DOHH2 (cell line): Measurements from ENCODE around the gene SETDB1.

Experiments used
- H3F3A ChIP-seq: fragments of 200-600 bp; sonication (generic), shearing (Covaris generic); 2 replicates; pipeline ENCODE4 v1.6.0; 2016; ENCODE audit warnings: antibody characterized with exemption, mild to moderate bottlenecking; ENCODE audit not compliant: control insufficient read depth, insufficient read depth
- H3K27ac ChIP-seq: fragments of 200-600 bp; sonication (generic); 2 replicates; pipeline ENCODE4 v1.5.1; 2014; ENCODE audit warnings: low read depth, mild to moderate bottlenecking, low read length, moderate library complexity
- H3K27me3 ChIP-seq: fragments of 200-600 bp; sonication (generic); 2 replicates; pipeline ENCODE4 v1.6.1; 2014; ENCODE audit warnings: mild to moderate bottlenecking, low read length, mixed read lengths; ENCODE audit not compliant: control insufficient read depth
- H3K36me3 ChIP-seq: fragments of 200-600 bp; sonication (generic); 2 replicates; pipeline ENCODE4 v1.6.1; 2014; ENCODE audit warnings: mild to moderate bottlenecking, low read length, moderate library complexity, mixed read lengths; ENCODE audit not compliant: control insufficient read depth
- H3K4me1 ChIP-seq: fragments of 200-600 bp; sonication (generic); 2 replicates; pipeline ENCODE4 v1.6.1; 2014; ENCODE audit warnings: mild to moderate bottlenecking, low read length, mixed read lengths; ENCODE audit not compliant: control insufficient read depth
- H3K4me2 ChIP-seq: fragments of 200-600 bp; sonication (generic); 2 replicates; pipeline ENCODE4 v1.6.0; 2014; ENCODE audit warnings: mild to moderate bottlenecking, low read length, moderate library complexity
- H3K4me3 ChIP-seq: fragments of 200-600 bp; sonication (generic); 2 replicates; pipeline ENCODE4 v1.5.1; 2014; ENCODE audit warnings: mild to moderate bottlenecking, low read length, mixed read lengths
- H3K79me2 ChIP-seq: fragments of 200-600 bp; sonication (generic); 2 replicates; pipeline ENCODE4 v1.6.1; 2014; ENCODE audit warnings: mild to moderate bottlenecking, low read length, mixed read lengths; ENCODE audit not compliant: control insufficient read depth
- H3K9me2 ChIP-seq: fragments of 200-600 bp; sonication (generic); replicated peaks from 2 replicates; pipeline ENCODE4 v1.6.1; 2014; ENCODE audit warnings: mild to moderate bottlenecking, low read length, mixed read lengths; ENCODE audit not compliant: control insufficient read depth
- H3K9me3 ChIP-seq: fragments of 200-600 bp; sonication (generic); 2 replicates; pipeline ENCODE4 v1.6.1; 2014; ENCODE audit warnings: antibody characterized with exemption, low read length, mixed read lengths; ENCODE audit not compliant: control insufficient read depth, insufficient read depth
- H4K20me1 ChIP-seq: fragments of 200-600 bp; sonication (generic); 2 replicates; pipeline ENCODE4 v1.6.0; 2014; ENCODE audit warnings: low read depth, mild to moderate bottlenecking, antibody characterized with exemption, low read length, moderate library complexity; ENCODE audit not compliant: control insufficient read depth, insufficient read depth
- CTCF ChIP-seq: fragments of 200-600 bp; sonication (generic); IDR thresholded peaks from one replicate; pipeline ENCODE4 v1.5.1; 2014; ENCODE audit warnings: antibody characterized with exemption, mild to moderate bottlenecking, low read depth, low read length; ENCODE audit not compliant: poor library complexity, severe bottlenecking
- EZH2phosphoT487 ChIP-seq: fragments of 200-600 bp; sonication (generic); IDR thresholded peaks from 2 replicates; pipeline ENCODE4 v1.6.1; 2017; ENCODE audit warnings: borderline replicate concordance, mild to moderate bottlenecking, antibody characterized with exemption, low read length, moderate library complexity, mixed read lengths

The SETDB1 gene

DNA sequence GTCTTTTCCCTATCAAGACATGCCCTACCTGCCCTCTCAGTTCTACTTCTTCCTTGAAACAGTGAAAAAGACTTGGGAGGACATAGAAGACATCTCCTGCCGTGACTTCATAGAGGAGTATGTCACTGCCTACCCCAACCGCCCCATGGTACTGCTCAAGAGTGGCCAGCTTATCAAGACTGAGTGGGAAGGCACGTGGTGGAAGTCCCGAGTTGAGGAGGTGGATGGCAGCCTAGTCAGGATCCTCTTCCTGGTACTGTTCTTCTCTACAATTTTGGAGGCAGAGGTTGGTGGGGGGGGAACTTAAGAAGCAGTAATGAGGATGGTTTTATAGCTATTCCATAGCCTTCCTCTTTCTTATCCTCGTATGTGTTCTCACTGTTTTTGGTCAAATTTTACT, 18.7 kb downstream of the SETDB1 start:
- Histone ChIP-seq H4K20me1 (no peaks in the 10 kb centered on the region), H3K9me3 (no peaks in the 10 kb centered on the region), H3K4me3 (no peak overlapping the region), H3F3A (no peaks in the 10 kb centered on the region), H3K4me2 (no peak overlapping the region), H3K9me2 (no peaks in the 10 kb centered on the region), H3K27ac (no peak overlapping the region), H3K36me3 (peaks cover 84% of the 10 kb centered on the region), H3K27me3 (no peaks in the 10 kb centered on the region), H3K79me2 (no peaks in the 10 kb centered on the region), H3K4me1 (no peaks in the 10 kb centered on the region)
- no peak for TF ChIP-seq EZH2phosphoT487
- TF ChIP-seq CTCF: no peak

DNA sequence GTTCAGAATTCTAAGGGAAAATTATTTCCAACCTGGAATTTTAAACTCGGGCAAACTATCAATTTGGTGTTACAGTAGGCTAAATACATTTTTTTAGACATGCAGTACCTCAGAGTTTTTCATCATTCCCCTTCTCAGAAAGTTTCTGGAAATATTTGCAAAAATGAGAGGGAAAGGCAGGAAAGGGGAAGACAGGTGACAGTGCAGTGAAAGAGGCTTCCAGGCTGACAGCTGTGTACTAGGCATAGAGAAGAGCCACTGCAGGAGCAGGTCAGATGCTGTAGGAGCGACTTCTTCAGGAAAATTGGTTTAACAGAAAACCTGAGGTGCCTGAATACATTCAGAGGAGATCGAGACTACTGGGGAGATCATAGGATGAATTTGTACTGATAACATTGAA, 28.5 kb downstream of the SETDB1 start:
- no peak overlapping the region for H3K27ac ChIP-seq
- H3K4me3 ChIP-seq: no peak overlapping the region
- no peak overlapping the region for H3K4me2 ChIP-seq
- no peaks in the 10 kb centered on the region for H3K4me1 ChIP-seq
- H3K79me2 ChIP-seq: no peaks in the 10 kb centered on the region
- H3K9me2 ChIP-seq: no peaks in the 10 kb centered on the region
- peaks cover 73% of the 10 kb centered on the region for H3K36me3 ChIP-seq
- TF ChIP-seq EZH2phosphoT487: no peak
- no peak for TF ChIP-seq CTCF
- H3K27me3 ChIP-seq: no peaks in the 10 kb centered on the region
- H3F3A ChIP-seq: peaks cover 10% of the 10 kb centered on the region; the same call in 1 of the 2 replicates
- no peaks in the 10 kb centered on the region for H3K9me3 ChIP-seq
- no peaks in the 10 kb centered on the region for H4K20me1 ChIP-seq

GRCh38 chr1:150955280-150955679, 29.1 kb downstream of the SETDB1 start:
- Histone ChIP-seq H3K9me3 (no peaks in the 10 kb centered on the region), H3K27ac (no peak overlapping the region), H3K9me2 (no peaks in the 10 kb centered on the region), H3K4me1 (no peaks in the 10 kb centered on the region), H3K4me2 (no peak overlapping the region), H3K4me3 (no peak overlapping the region), H3K27me3 (no peaks in the 10 kb centered on the region), H3K79me2 (no peaks in the 10 kb centered on the region), H4K20me1 (no peaks in the 10 kb centered on the region), H3F3A (peaks cover 10% of the 10 kb centered on the region; the same call in 1 of the 2 replicates), H3K36me3 (peaks cover 71% of the 10 kb centered on the region)
- TF ChIP-seq CTCF: no peak
- TF ChIP-seq EZH2phosphoT487: no peak

GRCh38 chr1:150957666-150958065, 31.5 kb downstream of the SETDB1 start:
- Histone ChIP-seq H3K4me2 (no peak overlapping the region), H4K20me1 (no peaks in the 10 kb centered on the region), H3K36me3 (peaks cover 74% of the 10 kb centered on the region), H3K4me1 (no peaks in the 10 kb centered on the region), H3K27me3 (no peaks in the 10 kb centered on the region), H3K79me2 (no peaks in the 10 kb centered on the region), H3K9me3 (no peaks in the 10 kb centered on the region), H3K27ac (no peak overlapping the region), H3K4me3 (no peak overlapping the region), H3F3A (peaks cover 14% of the 10 kb centered on the region), H3K9me2 (no peaks in the 10 kb centered on the region)
- no peak for TF ChIP-seq EZH2phosphoT487
- no peak for TF ChIP-seq CTCF
